HCT116 (cell line): ENCODE results near the gene EXOSC3.
"Not testable (repeated sequence)": the region's sequence is repeated elsewhere in the genome, so short reads cannot be mapped to it uniquely, and the experiment has no call there.

ENCODE experiments used
- CTCF ChIP-seq, 3 experiments: fragments of 200-600 bp in 1 of 3; sonication (generic) in 1 of 3; IDR thresholded peaks in 2 of 3; conservative IDR thresholded peaks in 1 of 3; 2 replicates each; pipeline ENCODE4 v1.5.1; 2012 to 2017; ENCODE audit warnings: low read depth in 2 of 3, low read length in 2 of 3, antibody characterized with exemption in 1 of 3, borderline replicate concordance in 1 of 3, control low read depth in 1 of 3, mild to moderate bottlenecking in 1 of 3, mixed read lengths in 1 of 3, mixed run types in 1 of 3, moderate library complexity in 1 of 3; ENCODE audit not compliant: insufficient read depth in 1 of 3
- FOSL1 ChIP-seq: IDR thresholded peaks from 2 replicates; pipeline ENCODE4 v1.6.1; 2012; ENCODE audit warnings: low read depth

DNA sequence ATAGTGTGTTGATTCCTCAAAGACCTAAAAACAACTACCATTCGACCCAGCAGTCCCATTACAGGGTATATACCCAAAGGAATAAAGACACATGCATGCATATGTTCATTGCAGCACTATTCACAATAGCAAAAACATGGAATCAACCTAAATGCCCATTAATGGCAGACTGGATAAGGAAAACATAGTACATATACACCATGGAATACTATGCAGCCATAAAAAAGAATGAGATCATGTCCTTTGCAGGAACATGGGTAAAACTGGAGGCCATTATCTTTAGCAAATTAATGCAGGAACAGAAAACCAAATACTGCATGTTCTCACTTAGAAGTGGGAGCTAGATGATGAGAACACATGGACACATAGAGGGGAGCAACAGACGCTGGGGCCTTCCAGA lies 40.3 kb upstream of the EXOSC3 start:
- TF ChIP-seq CTCF (IDR thresholded peaks at IDR 0.05 in 2 of 3, conservative IDR thresholded peaks at IDR 0.05 in 1 of 3; ENCODE audit: borderline replicate concordance in 1 of 3, insufficient read depth in 1 of 3, low read depth in 2 of 3, low read length in 2 of 3); FOSL1: not testable (repeated sequence)
